ENCODE measurements around the gene VSTM1.

GRCh38 chr19:54102421-54103169, 38.9 kb upstream of the VSTM1 start, which contains the start of gene NDUFA3:
- TF ChIP-seq CTCF (conservative IDR thresholded peaks at IDR 0.05) (no peak), EZH2 (IDR thresholded peaks at IDR 0.05; ENCODE audit: low read depth) (no peak)
